Mesenchymal stem cell (in vitro differentiated cells and primary cell): ENCODE measurements around the gene COG7.
A peak's percentile ranks its signal among the peaks of the same experiment; 100 is the strongest.
"Not testable (repeated sequence)": the region's sequence is repeated elsewhere in the genome, so short reads cannot be mapped to it uniquely, and the experiment has no call there.

Experiments used
- DNase-seq: peaks from one replicate; pipeline ENCODE4 v3.0.0-alpha.2; 2013
- H2AFZ ChIP-seq: one replicate; pipeline ENCODE4 v1.6.1; 2013; ENCODE audit warnings: low read depth, mild to moderate bottlenecking, control low read depth, inconsistent platforms, low read length, moderate library complexity
- H2AK5ac ChIP-seq: 2 replicates; pipeline ENCODE4 v1.6.1; 2013; ENCODE audit warnings: low read length, moderate library complexity, mild to moderate bottlenecking, inconsistent platforms; ENCODE audit not compliant: severe bottlenecking
- H2BK120ac ChIP-seq: one replicate; pipeline ENCODE4 v1.6.1; 2013; ENCODE audit warnings: low read depth, mild to moderate bottlenecking, inconsistent platforms, low read length, moderate library complexity
- H2BK12ac ChIP-seq, 2 experiments: one replicate each; pipeline ENCODE4 v1.6.1; 2013; ENCODE audit warnings: inconsistent platforms in 2 of 2, low read length in 2 of 2, mild to moderate bottlenecking in 2 of 2, moderate library complexity in 2 of 2, control low read depth in 1 of 2
- H2BK15ac ChIP-seq: one replicate; pipeline ENCODE4 v1.6.1; 2013; ENCODE audit warnings: mild to moderate bottlenecking, low read depth, inconsistent platforms; ENCODE audit not compliant: poor library complexity, severe bottlenecking
- H2BK5ac ChIP-seq: 2 replicates; pipeline ENCODE4 v1.6.1; 2013; ENCODE audit warnings: low read depth, mild to moderate bottlenecking, low read length, control low read depth, inconsistent platforms; ENCODE audit not compliant: poor library complexity, severe bottlenecking
- H3K14ac ChIP-seq, 2 experiments: one replicate each; pipeline ENCODE4 v1.6.1; 2013; ENCODE audit warnings: inconsistent platforms in 2 of 2, low read length in 2 of 2, control low read depth in 1 of 2, mild to moderate bottlenecking in 1 of 2, moderate library complexity in 1 of 2
- H3K18ac ChIP-seq, 2 experiments: one replicate each; pipeline ENCODE4 v1.6.1; 2013; ENCODE audit warnings: inconsistent platforms in 2 of 2, low read length in 2 of 2, control low read depth in 1 of 2, low read depth in 1 of 2, mild to moderate bottlenecking in 1 of 2
- H3K23ac ChIP-seq, 2 experiments: one replicate each; pipeline ENCODE4 v1.6.1; 2013; ENCODE audit warnings: inconsistent platforms in 2 of 2, low read length in 2 of 2, mild to moderate bottlenecking in 2 of 2, moderate library complexity in 2 of 2, control low read depth in 1 of 2
- H3K27ac ChIP-seq: 2 replicates; pipeline ENCODE4 v1.5.1; 2013; ENCODE audit warnings: mild to moderate bottlenecking, moderate library complexity, low read length, control low read depth, inconsistent platforms; ENCODE audit not compliant: poor library complexity, severe bottlenecking
- H3K27me3 ChIP-seq, 2 experiments: 2 replicates each; pipeline versions ENCODE4 v1.6.1 to v1.7.0; 2013; ENCODE audit warnings: low read length in 2 of 2, mild to moderate bottlenecking in 2 of 2, moderate library complexity in 2 of 2, control low read depth in 1 of 2, inconsistent platforms in 1 of 2; ENCODE audit not compliant: control insufficient read depth in 1 of 2, insufficient read depth in 1 of 2
- H3K36me3 ChIP-seq, 2 experiments: 2 replicates each; pipeline versions ENCODE4 v1.6.1 to v1.7.0; 2013; ENCODE audit warnings: low read length in 2 of 2, control low read depth in 1 of 2, inconsistent platforms in 1 of 2, low read depth in 1 of 2, mild to moderate bottlenecking in 1 of 2; ENCODE audit not compliant: insufficient read depth in 2 of 2, control insufficient read depth in 1 of 2
- H3K4ac ChIP-seq, 2 experiments: one replicate each; pipeline ENCODE4 v1.6.1; 2013; ENCODE audit warnings: inconsistent platforms in 2 of 2, low read length in 2 of 2, mild to moderate bottlenecking in 2 of 2, moderate library complexity in 2 of 2, control low read depth in 1 of 2, low read depth in 1 of 2
- H3K4me1 ChIP-seq: 2 replicates; pipeline ENCODE4 v1.6.1; 2013; ENCODE audit warnings: low read depth, low read length, control low read depth; ENCODE audit not compliant: control insufficient read depth, insufficient read depth
- H3K4me2 ChIP-seq: 2 replicates; pipeline ENCODE4 v1.6.1; 2013; ENCODE audit warnings: low read length, mild to moderate bottlenecking, inconsistent platforms; ENCODE audit not compliant: poor library complexity, severe bottlenecking
- H3K4me3 ChIP-seq, 2 experiments: 2 replicates each; pipeline versions ENCODE4 v1.5.1 to v1.7.0; 2013; ENCODE audit warnings: low read length in 2 of 2, mild to moderate bottlenecking in 2 of 2, control low read depth in 1 of 2, low read depth in 1 of 2; ENCODE audit not compliant: insufficient read depth in 1 of 2
- H3K79me1 ChIP-seq: replicated peaks from 2 replicates; pipeline ENCODE4 v1.6.1; 2013; ENCODE audit warnings: mild to moderate bottlenecking, control low read depth, low read length, inconsistent platforms; ENCODE audit not compliant: poor library complexity, severe bottlenecking
- H3K9ac ChIP-seq: 2 replicates; pipeline ENCODE4 v1.7.0; 2013; ENCODE audit warnings: mild to moderate bottlenecking, low read length, moderate library complexity
- H3K9me3 ChIP-seq: 2 replicates; pipeline ENCODE4 v1.7.0; 2013; ENCODE audit warnings: mild to moderate bottlenecking, low read length; ENCODE audit not compliant: control insufficient read depth
- H4K8ac ChIP-seq: one replicate; pipeline ENCODE4 v1.6.1; 2013; ENCODE audit warnings: inconsistent platforms, mild to moderate bottlenecking, low read length, moderate library complexity
- H4K91ac ChIP-seq: one replicate; pipeline ENCODE4 v1.6.1; 2013; ENCODE audit warnings: mild to moderate bottlenecking, low read length, inconsistent platforms
- WGBS: methylation state at CpG from one replicate; pipeline ENCODE4 v1.1.7; 2013; ENCODE audit warnings: mixed read lengths; 5-methylcytosine and 5-hydroxymethylcytosine counted together

COG7 gene

GRCh38 chr16:23465179-23465578, 12.2 kb upstream of the COG7 start:
- H4K91ac ChIP-seq = no peak overlapping the region
- DNase-seq = no peak
- no peak overlapping the region for H2BK120ac ChIP-seq
- H3K4me1 ChIP-seq = peaks cover 4% of the 10 kb centered on the region
- H2BK12ac ChIP-seq = no peak overlapping the region
- H3K14ac ChIP-seq = no peak overlapping the region
- no peak overlapping the region for H2BK15ac ChIP-seq
- no peak overlapping the region for H2AFZ ChIP-seq
- peak overlapping the region; percentile 22 for H2BK5ac ChIP-seq
- 100% methylated on average over 1 of the region's 2 CpGs for WGBS
- H3K9me3 ChIP-seq = no peaks in the 10 kb centered on the region
- no peak overlapping the region for H3K4ac ChIP-seq
- no peaks in the 10 kb centered on the region for H3K27me3 ChIP-seq
- no peak overlapping the region for H2AK5ac ChIP-seq
- no peak overlapping the region for H3K23ac ChIP-seq
- no peak overlapping the region for H3K18ac ChIP-seq
- no peak overlapping the region for H3K27ac ChIP-seq
- H3K36me3 ChIP-seq = peaks cover 56 to 67% of the 10 kb centered on the region in 2 experiments
- H3K79me1 ChIP-seq = peaks cover 26% of the 10 kb centered on the region
- no peak overlapping the region for H3K4me2 ChIP-seq
- no peak overlapping the region for H4K8ac ChIP-seq
- H3K4me3 ChIP-seq = no peak overlapping the region
- no peak overlapping the region for H3K9ac ChIP-seq

DNA sequence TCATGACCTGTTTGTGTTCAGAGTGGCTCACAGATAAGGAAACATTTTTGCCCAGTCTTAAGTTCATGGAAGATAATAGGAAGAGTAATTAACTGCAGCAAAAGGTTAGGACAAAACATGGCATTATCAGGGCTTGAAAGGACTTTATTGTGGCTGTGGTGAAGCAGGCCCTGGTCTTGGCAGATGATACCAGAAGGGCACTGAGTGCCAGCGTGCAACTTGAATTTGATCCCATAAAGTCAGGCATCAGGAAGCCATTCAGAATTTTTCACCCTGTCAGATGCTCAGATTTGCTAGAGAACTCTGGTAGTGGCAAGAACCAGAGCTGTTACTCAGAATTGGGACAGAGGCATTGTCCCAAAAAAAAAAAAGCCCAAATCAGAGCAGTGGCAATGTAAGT, 11.2 kb upstream of the COG7 start:
- no peak overlapping the region for H3K14ac ChIP-seq
- H2AK5ac ChIP-seq = no peak overlapping the region
- DNase-seq = no peak
- H3K79me1 ChIP-seq = peaks cover 22% of the 10 kb centered on the region
- no peak overlapping the region for H2BK120ac ChIP-seq
- H3K9ac ChIP-seq = no peak overlapping the region
- no peak overlapping the region for H2BK12ac ChIP-seq
- H3K4me2 ChIP-seq = no peak overlapping the region
- no peak overlapping the region for H3K23ac ChIP-seq
- H3K36me3 ChIP-seq = peaks cover 48 to 57% of the 10 kb centered on the region in 2 experiments
- WGBS = 95% methylated on average over 1 of the region's 1 CpG
- no peak overlapping the region for H3K4ac ChIP-seq
- H4K8ac ChIP-seq = no peak overlapping the region
- no peaks in the 10 kb centered on the region for H3K27me3 ChIP-seq
- H2BK5ac ChIP-seq = no peak overlapping the region
- no peak overlapping the region for H4K91ac ChIP-seq
- H3K18ac ChIP-seq = no peak overlapping the region
- H3K4me1 ChIP-seq = no peaks in the 10 kb centered on the region
- no peak overlapping the region for H3K27ac ChIP-seq
- H3K9me3 ChIP-seq = no peaks in the 10 kb centered on the region
- no peak overlapping the region for H2AFZ ChIP-seq
- H2BK15ac ChIP-seq = no peak overlapping the region
- no peak overlapping the region for H3K4me3 ChIP-seq

DNA sequence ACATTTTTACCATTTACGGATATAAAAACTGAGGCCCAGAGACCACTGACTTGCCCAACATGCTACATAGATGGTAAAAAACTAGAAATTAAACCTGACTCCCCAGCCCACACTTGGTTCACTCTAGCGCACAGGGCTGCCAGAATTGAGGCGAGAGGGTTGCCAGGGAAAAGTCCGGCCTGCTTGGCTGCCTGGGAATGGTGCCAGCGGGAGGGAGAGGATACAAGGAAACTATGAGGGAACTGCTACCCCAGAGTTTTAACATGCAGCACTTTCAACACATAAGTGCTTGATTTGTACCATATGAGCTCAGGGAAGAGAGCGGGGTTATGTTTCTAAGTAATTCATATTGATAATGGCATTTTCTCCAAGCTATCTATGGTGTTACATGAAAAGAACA, 10.0 kb upstream of the COG7 start:
- not testable (repeated sequence) for H3K27me3 ChIP-seq, H2AK5ac ChIP-seq, H3K4me1 ChIP-seq, H3K27ac ChIP-seq, H4K91ac ChIP-seq, H2BK120ac ChIP-seq, H3K4me3 ChIP-seq, H2BK12ac ChIP-seq, H3K9me3 ChIP-seq, H3K14ac ChIP-seq, H3K18ac ChIP-seq, H2AFZ ChIP-seq, H2BK5ac ChIP-seq, H2BK15ac ChIP-seq, H3K23ac ChIP-seq, H3K4me2 ChIP-seq, H4K8ac ChIP-seq, H3K4ac ChIP-seq
- DNase-seq = peak; percentile 37
- peaks cover 18% of the 10 kb centered on the region for H3K79me1 ChIP-seq
- peaks cover 38 to 49% of the 10 kb centered on the region in 2 experiments for H3K36me3 ChIP-seq
- 100% methylated on average over 4 of the region's 6 CpGs for WGBS
- peak overlapping the region; percentile 55 for H3K9ac ChIP-seq

- Histone ChIP-seq H3K79me1 (peaks cover 23% of the 10 kb centered on the region), H3K4me3 (peak overlapping the region; percentile 85 to 88), H2AFZ (peak overlapping the region; percentile 73), H3K14ac (peak overlapping the region in 1 of 2 experiments; percentile 89), H2AK5ac (no peak overlapping the region), H3K18ac (no peak overlapping the region), H4K8ac (no peak overlapping the region), H2BK120ac (no peak overlapping the region), H3K4me1 (peaks cover 12% of the 10 kb centered on the region), H2BK12ac (no peak overlapping the region), H3K4ac (no peak overlapping the region), H3K36me3 (peaks cover 0 to 2% of the 10 kb centered on the region in 2 experiments), H3K9me3 (no peaks in the 10 kb centered on the region), H2BK5ac (no peak overlapping the region), H3K9ac (peak overlapping the region; percentile 95), H3K27ac (peak overlapping the region; percentile 37), H4K91ac (no peak overlapping the region), H3K4me2 (peak overlapping the region; percentile 82), H2BK15ac (no peak overlapping the region), H3K27me3 (no peaks in the 10 kb centered on the region), H3K23ac (peak overlapping the region in 1 of 2 experiments; percentile 10)
- no peak for DNase-seq
- 63% methylated on average over 35 of the region's 37 CpGs for WGBS
Measured at GRCh38 chr16:23453338-23454052, 506 bp upstream of the COG7 start.
